Vagina (tissue), 2 donors: Measurements from ENCODE around the gene POLR3C.

Experiments
- CTCF ChIP-seq, 3 experiments: fragments of 450-650 bp in 2 of 3; fragments of 200-600 bp in 1 of 3; sonication (generic) in 1 of 3; IDR thresholded peaks; one replicate each; pipeline ENCODE4 v1.5.1; 2017 to 2019; ENCODE audit warnings: antibody characterized with exemption in 3 of 3, mild to moderate bottlenecking in 2 of 3, moderate library complexity in 2 of 3
- POLR2A ChIP-seq, 2 donors: fragments of 450-650 bp; IDR thresholded peaks; one replicate each; pipeline ENCODE4 v1.6.1; 2017; ENCODE audit warnings: antibody characterized with exemption in 2 of 2, mild to moderate bottlenecking in 2 of 2, moderate library complexity in 2 of 2
- POLR2AphosphoS5 ChIP-seq, 2 donors: sonication (generic); formaldehyde crosslinking; IDR thresholded peaks; one replicate each; pipeline ENCODE4 v1.9.0; 2017; ENCODE audit warnings: antibody characterized with exemption in 2 of 2, mild to moderate bottlenecking in 2 of 2, low read depth in 1 of 2; ENCODE audit not compliant: insufficient read depth in 1 of 2

- no peak for TF ChIP-seq CTCF (IDR thresholded peaks at IDR 0.05)
- TF ChIP-seq POLR2A (IDR thresholded peaks at IDR 0.05): peak in 1 of 2 donors; percentile 77
- TF ChIP-seq POLR2AphosphoS5 (IDR thresholded peaks at IDR 0.05; ENCODE audit: insufficient read depth in 1 of 2, low read depth in 1 of 2): peak; percentile 40 to 98
These were observed 35.0 kb downstream of the POLR3C start, which contains the start of gene PIAS3 for GRCh38 chr1:145858901-145859490.
